ENCODE results near the gene CYP1B1.

CYP1B1 gene

GRCh38 chr2:38037757-38038621 lies 38.0 kb downstream of the CYP1B1 start:
- H3K9me3 ChIP-seq (ENCODE audit: control insufficient read depth in 5 of 5, low read length in 5 of 5), result no peaks in the 10 kb centered on the region
- H3K4me3 ChIP-seq (ENCODE audit: low read depth in 1 of 5, low read length in 5 of 5), result peak overlapping the region; percentile 50 to 68 (median 61)
- peak overlapping the region; percentile 32 to 78 (median 54) for H3K9ac ChIP-seq (ENCODE audit: low read length in 5 of 5)
- peak overlapping the region; percentile 61 for H3K27ac ChIP-seq (ENCODE audit: low read depth, low read length)
- H3K4me1 ChIP-seq (ENCODE audit: control insufficient read depth in 5 of 5, insufficient read depth in 5 of 5, low read length in 5 of 5), result peaks cover 0 to 22% (median 16%) of the 10 kb centered on the region in 5 donors
- H3K36me3 ChIP-seq (ENCODE audit: control insufficient read depth in 5 of 5, insufficient read depth in 5 of 5, low read length in 5 of 5), result no peaks in the 10 kb centered on the region
- peaks cover 0 to 8% (median 2%) of the 10 kb centered on the region in 5 donors for H3K27me3 ChIP-seq (ENCODE audit: control insufficient read depth in 5 of 5, insufficient read depth in 4 of 5, low read length in 5 of 5)

GRCh38 chr2:38037325-38037724 lies 38.6 kb downstream of the CYP1B1 start:
- Histone ChIP-seq H3K27ac (ENCODE audit: low read depth, low read length) (peak overlapping the region; percentile 61), H3K9ac (ENCODE audit: low read length in 5 of 5) (peak overlapping the region in 1 of 5 donors; percentile 78), H3K36me3 (ENCODE audit: control insufficient read depth in 5 of 5, insufficient read depth in 5 of 5, low read length in 5 of 5) (no peaks in the 10 kb centered on the region), H3K4me1 (ENCODE audit: control insufficient read depth in 5 of 5, insufficient read depth in 5 of 5, low read length in 5 of 5) (peaks cover 0 to 22% (median 16%) of the 10 kb centered on the region in 5 donors), H3K9me3 (ENCODE audit: control insufficient read depth in 5 of 5, low read length in 5 of 5) (no peaks in the 10 kb centered on the region), H3K27me3 (ENCODE audit: control insufficient read depth in 5 of 5, insufficient read depth in 4 of 5, low read length in 5 of 5) (peaks cover 0 to 8% (median 2%) of the 10 kb centered on the region in 5 donors), H3K4me3 (ENCODE audit: low read depth in 1 of 5, low read length in 5 of 5) (peak overlapping the region in 4 of 5 donors; percentile 4 to 64 (median 56))

GRCh38 chr2:38035968-38036367 lies 40.0 kb downstream of the CYP1B1 start:
- H3K27me3 ChIP-seq (ENCODE audit: control insufficient read depth in 5 of 5, insufficient read depth in 4 of 5, low read length in 5 of 5), result peaks cover 0 to 8% (median 2%) of the 10 kb centered on the region in 5 donors
- H3K9me3 ChIP-seq (ENCODE audit: control insufficient read depth in 5 of 5, low read length in 5 of 5), result no peaks in the 10 kb centered on the region
- peaks cover 0 to 22% (median 21%) of the 10 kb centered on the region in 5 donors for H3K4me1 ChIP-seq (ENCODE audit: control insufficient read depth in 5 of 5, insufficient read depth in 5 of 5, low read length in 5 of 5)
- H3K4me3 ChIP-seq (ENCODE audit: low read depth in 1 of 5, low read length in 5 of 5), result no peak overlapping the region
- H3K27ac ChIP-seq (ENCODE audit: low read depth, low read length), result no peak overlapping the region
- H3K36me3 ChIP-seq (ENCODE audit: control insufficient read depth in 5 of 5, insufficient read depth in 5 of 5, low read length in 5 of 5), result no peaks in the 10 kb centered on the region
- no peak overlapping the region for H3K9ac ChIP-seq (ENCODE audit: low read length in 5 of 5)

- H3K4me1 ChIP-seq (ENCODE audit: control insufficient read depth in 5 of 5, insufficient read depth in 5 of 5, low read length in 5 of 5), result peaks cover 0 to 31% (median 19%) of the 10 kb centered on the region in 5 donors
- H3K9ac ChIP-seq (ENCODE audit: low read length in 5 of 5), result no peak overlapping the region
- H3K36me3 ChIP-seq (ENCODE audit: control insufficient read depth in 5 of 5, insufficient read depth in 5 of 5, low read length in 5 of 5), result no peaks in the 10 kb centered on the region
- H3K4me3 ChIP-seq (ENCODE audit: low read depth in 1 of 5, low read length in 5 of 5), result no peak overlapping the region
- H3K27ac ChIP-seq (ENCODE audit: low read depth, low read length), result no peak overlapping the region
- peaks cover 0 to 8% (median 2%) of the 10 kb centered on the region in 5 donors for H3K27me3 ChIP-seq (ENCODE audit: control insufficient read depth in 5 of 5, insufficient read depth in 4 of 5, low read length in 5 of 5)
- H3K9me3 ChIP-seq (ENCODE audit: control insufficient read depth in 5 of 5, low read length in 5 of 5), result no peaks in the 10 kb centered on the region
Measured at GRCh38 chr2:38033646-38034045, 42.3 kb downstream of the CYP1B1 start.

- H3K9me3 ChIP-seq (ENCODE audit: control insufficient read depth in 5 of 5, low read length in 5 of 5), result no peaks in the 10 kb centered on the region
- H3K27ac ChIP-seq (ENCODE audit: low read depth, low read length), result no peak overlapping the region
- no peak overlapping the region for H3K9ac ChIP-seq (ENCODE audit: low read length in 5 of 5)
- peaks cover 0 to 5% (median 2%) of the 10 kb centered on the region in 5 donors for H3K27me3 ChIP-seq (ENCODE audit: control insufficient read depth in 5 of 5, insufficient read depth in 4 of 5, low read length in 5 of 5)
- no peaks in the 10 kb centered on the region for H3K36me3 ChIP-seq (ENCODE audit: control insufficient read depth in 5 of 5, insufficient read depth in 5 of 5, low read length in 5 of 5)
- peaks cover 0 to 24% (median 12%) of the 10 kb centered on the region in 5 donors for H3K4me1 ChIP-seq (ENCODE audit: control insufficient read depth in 5 of 5, insufficient read depth in 5 of 5, low read length in 5 of 5)
- no peak overlapping the region for H3K4me3 ChIP-seq (ENCODE audit: low read depth in 1 of 5, low read length in 5 of 5)
Measured at GRCh38 chr2:38032946-38033345, 43.0 kb downstream of the CYP1B1 start.

GRCh38 chr2:38030635-38031355 lies 45.2 kb downstream of the CYP1B1 start:
- Histone ChIP-seq H3K36me3 (ENCODE audit: control insufficient read depth in 5 of 5, insufficient read depth in 5 of 5, low read length in 5 of 5) (no peaks in the 10 kb centered on the region), H3K27ac (ENCODE audit: low read depth, low read length) (no peak overlapping the region), H3K9me3 (ENCODE audit: control insufficient read depth in 5 of 5, low read length in 5 of 5) (no peaks in the 10 kb centered on the region), H3K27me3 (ENCODE audit: control insufficient read depth in 5 of 5, insufficient read depth in 4 of 5, low read length in 5 of 5) (no peaks in the 10 kb centered on the region), H3K9ac (ENCODE audit: low read length in 5 of 5) (no peak overlapping the region), H3K4me3 (ENCODE audit: low read depth in 1 of 5, low read length in 5 of 5) (no peak overlapping the region), H3K4me1 (ENCODE audit: control insufficient read depth in 5 of 5, insufficient read depth in 5 of 5, low read length in 5 of 5) (peaks cover 0 to 16% (median 5%) of the 10 kb centered on the region in 5 donors)

GRCh38 chr2:38029512-38029911 lies 46.4 kb downstream of the CYP1B1 start:
- Histone ChIP-seq H3K27ac (ENCODE audit: low read depth, low read length) (no peak overlapping the region), H3K9me3 (ENCODE audit: control insufficient read depth in 5 of 5, low read length in 5 of 5) (no peaks in the 10 kb centered on the region), H3K9ac (ENCODE audit: low read length in 5 of 5) (no peak overlapping the region), H3K36me3 (ENCODE audit: control insufficient read depth in 5 of 5, insufficient read depth in 5 of 5, low read length in 5 of 5) (no peaks in the 10 kb centered on the region), H3K4me3 (ENCODE audit: low read depth in 1 of 5, low read length in 5 of 5) (no peak overlapping the region), H3K4me1 (ENCODE audit: control insufficient read depth in 5 of 5, insufficient read depth in 5 of 5, low read length in 5 of 5) (peaks cover 0 to 16% (median 5%) of the 10 kb centered on the region in 5 donors), H3K27me3 (ENCODE audit: control insufficient read depth in 5 of 5, insufficient read depth in 4 of 5, low read length in 5 of 5) (no peaks in the 10 kb centered on the region)

- H3K4me3 ChIP-seq (ENCODE audit: low read depth in 1 of 5, low read length in 5 of 5), result no peak overlapping the region
- no peak overlapping the region for H3K9ac ChIP-seq (ENCODE audit: low read length in 5 of 5)
- H3K9me3 ChIP-seq (ENCODE audit: control insufficient read depth in 5 of 5, low read length in 5 of 5), result no peaks in the 10 kb centered on the region
- peaks cover 0 to 16% (median 5%) of the 10 kb centered on the region in 5 donors for H3K4me1 ChIP-seq (ENCODE audit: control insufficient read depth in 5 of 5, insufficient read depth in 5 of 5, low read length in 5 of 5)
- H3K27ac ChIP-seq (ENCODE audit: low read depth, low read length), result no peak overlapping the region
- H3K36me3 ChIP-seq (ENCODE audit: control insufficient read depth in 5 of 5, insufficient read depth in 5 of 5, low read length in 5 of 5), result no peaks in the 10 kb centered on the region
- no peaks in the 10 kb centered on the region for H3K27me3 ChIP-seq (ENCODE audit: control insufficient read depth in 5 of 5, insufficient read depth in 4 of 5, low read length in 5 of 5)
Measured at GRCh38 chr2:38028829-38029228, 47.1 kb downstream of the CYP1B1 start.

- no peaks in the 10 kb centered on the region for H3K9me3 ChIP-seq (ENCODE audit: control insufficient read depth in 5 of 5, low read length in 5 of 5)
- no peaks in the 10 kb centered on the region for H3K36me3 ChIP-seq (ENCODE audit: control insufficient read depth in 5 of 5, insufficient read depth in 5 of 5, low read length in 5 of 5)
- H3K27ac ChIP-seq (ENCODE audit: low read depth, low read length), result no peak overlapping the region
- H3K9ac ChIP-seq (ENCODE audit: low read length in 5 of 5), result no peak overlapping the region
- no peak overlapping the region for H3K4me3 ChIP-seq (ENCODE audit: low read depth in 1 of 5, low read length in 5 of 5)
- H3K27me3 ChIP-seq (ENCODE audit: control insufficient read depth in 5 of 5, insufficient read depth in 4 of 5, low read length in 5 of 5), result no peaks in the 10 kb centered on the region
- H3K4me1 ChIP-seq (ENCODE audit: control insufficient read depth in 5 of 5, insufficient read depth in 5 of 5, low read length in 5 of 5), result peaks cover 0 to 16% (median 5%) of the 10 kb centered on the region in 5 donors
Measured at GRCh38 chr2:38026846-38027245, 49.1 kb downstream of the CYP1B1 start.

- Histone ChIP-seq H3K9ac (ENCODE audit: low read length in 5 of 5) (no peak overlapping the region), H3K36me3 (ENCODE audit: control insufficient read depth in 5 of 5, insufficient read depth in 5 of 5, low read length in 5 of 5) (peaks cover 0 to 2% (median 0%) of the 10 kb centered on the region in 5 donors), H3K27ac (ENCODE audit: low read depth, low read length) (no peak overlapping the region), H3K27me3 (ENCODE audit: control insufficient read depth in 5 of 5, insufficient read depth in 4 of 5, low read length in 5 of 5) (no peaks in the 10 kb centered on the region), H3K9me3 (ENCODE audit: control insufficient read depth in 5 of 5, low read length in 5 of 5) (no peaks in the 10 kb centered on the region), H3K4me3 (ENCODE audit: low read depth in 1 of 5, low read length in 5 of 5) (no peak overlapping the region), H3K4me1 (ENCODE audit: control insufficient read depth in 5 of 5, insufficient read depth in 5 of 5, low read length in 5 of 5) (no peaks in the 10 kb centered on the region)
Measured at GRCh38 chr2:38021589-38021988, 54.4 kb downstream of the CYP1B1 start.
